GM21717 (cell line): ENCODE measurements around the gene ATN1.
A peak's percentile ranks its signal among the peaks of the same experiment; 100 is the strongest.

Source experiments
- ATAC-seq: cut with Tn5 transposase; IDR thresholded peaks from one replicate; pipeline ENCODE4 v1.9.1; 2021; ENCODE audit warnings: mild to moderate bottlenecking, moderate library complexity; ENCODE audit not compliant: unreplicated experiment

Gene ATN1

GRCh38 chr12:6943722-6944380 is 16.1 kb downstream of the ATN1 start, which contains the start of the genes C12orf57 and RNU7-1:
Gene C12orf57 (plus strand): TSS chr12:6944022. CDS start chr12:6944122, 100 bp downstream.
Gene RNU7-1 (plus strand): TSS chr12:6943816.
- peak; percentile 35 for ATAC-seq

GRCh38 chr12:6944381-6945186 is 16.8 kb downstream of the ATN1 start:
- peak; percentile 29 for ATAC-seq

GRCh38 chr12:6945613-6946012 is 17.9 kb downstream of the ATN1 start:
- no peak for ATAC-seq

- no peak for ATAC-seq
Measured at GRCh38 chr12:6946033-6946919, 18.5 kb downstream of the ATN1 start.

GRCh38 chr12:6946920-6947374 is 19.2 kb downstream of the ATN1 start:
- ATAC-seq = no peak

GRCh38 chr12:6947615-6948014 is 19.9 kb downstream of the ATN1 start:
- ATAC-seq = no peak

GRCh38 chr12:6948873-6949594 is 21.3 kb downstream of the ATN1 start:
- no peak for ATAC-seq

GRCh38 chr12:6950401-6950801 is 22.6 kb downstream of the ATN1 start:
- ATAC-seq = no peak

GRCh38 chr12:6950811-6951540 is 23.2 kb downstream of the ATN1 start, which contains the start of gene PTPN6:
Gene PTPN6 (plus strand): TSS chr12:6951356. CDS start chr12:6951513, 157 bp downstream.
- ATAC-seq = no peak

GRCh38 chr12:6951551-6952120 is 23.9 kb downstream of the ATN1 start:
- ATAC-seq = no peak

GRCh38 chr12:6952121-6952862 is 24.5 kb downstream of the ATN1 start:
- no peak for ATAC-seq

GRCh38 chr12:6952863-6953441 is 25.2 kb downstream of the ATN1 start:
- no peak for ATAC-seq

- ATAC-seq = peak; percentile 35
Measured at GRCh38 chr12:6953442-6954315, 25.9 kb downstream of the ATN1 start.

GRCh38 chr12:6954316-6955107 is 26.8 kb downstream of the ATN1 start:
- no peak for ATAC-seq

- no peak for ATAC-seq
Measured at GRCh38 chr12:6955108-6956020, 27.6 kb downstream of the ATN1 start.
